ENCODE results near the gene DCUN1D2. TPM values are rescaled to one million over a fixed set of nuclear protein-coding genes. Genes with fewer than 3 reads are reported as not detected.

DCUN1D2 gene
- total RNA-seq, 1 donor from 2014 or later: 14.2 TPM

DNA sequence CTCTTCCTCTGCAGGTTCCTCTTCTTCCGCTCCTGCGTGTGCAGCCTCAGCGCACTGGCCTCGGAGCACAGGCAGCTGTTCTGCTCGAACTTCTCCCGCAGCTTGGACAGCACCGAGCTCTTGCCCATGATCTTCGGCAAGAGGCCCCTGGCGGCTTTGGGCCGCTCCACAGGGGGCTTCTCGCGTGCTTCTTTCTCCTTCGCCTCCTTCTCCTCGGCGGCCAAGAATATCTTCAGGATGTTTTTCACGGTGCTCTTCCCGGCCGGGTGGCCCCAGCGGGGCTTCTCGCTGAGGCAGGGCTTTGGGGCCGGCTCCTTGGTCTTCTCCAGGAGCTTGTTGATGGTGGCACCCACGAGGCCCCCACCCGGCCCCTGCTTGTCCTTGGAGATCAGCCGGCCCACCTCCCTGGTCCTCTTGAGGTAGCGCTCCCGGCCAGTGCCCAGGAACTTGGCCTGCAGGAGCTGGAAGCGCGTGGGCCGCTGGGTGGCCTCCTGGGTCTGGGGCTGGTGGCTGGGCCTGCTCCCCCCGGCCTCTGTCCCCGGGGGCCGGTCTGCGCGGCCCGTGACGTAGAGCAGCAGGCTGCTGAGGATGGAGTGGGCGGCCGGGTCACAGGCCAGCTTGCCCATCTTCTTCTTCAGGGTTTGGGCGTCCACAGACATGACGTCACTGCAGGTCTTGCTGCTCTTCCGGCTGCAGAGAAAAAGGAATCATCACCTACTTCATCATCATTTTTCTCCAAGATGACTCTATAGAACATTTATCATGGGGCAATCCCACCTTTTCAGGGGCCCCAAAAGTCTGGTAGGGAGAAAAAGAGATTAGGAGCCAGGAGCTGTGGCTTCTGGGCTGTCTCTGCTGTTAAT, 82.7 kb downstream of the DCUN1D2 start:
- no peak for FAIRE-seq
- no peak for TF ChIP-seq CTCF (IDR thresholded peaks at IDR 0.05; ENCODE audit: insufficient read depth, low read length, severe bottlenecking)
- Histone ChIP-seq H3K27me3 (ENCODE audit: control insufficient read depth, insufficient read depth, low read length) (no peaks in the 10 kb centered on the region), H3K4me3 (ENCODE audit: low read depth, low read length) (no peak overlapping the region), H3K36me3 (ENCODE audit: control insufficient read depth, insufficient read depth, low read length) (no peaks in the 10 kb centered on the region)
- no peak for DNase-seq (ENCODE audit: low read depth)

- Histone ChIP-seq H3K36me3 (ENCODE audit: control insufficient read depth, insufficient read depth, low read length) (no peaks in the 10 kb centered on the region), H3K4me3 (ENCODE audit: low read depth, low read length) (no peak overlapping the region), H3K27me3 (ENCODE audit: control insufficient read depth, insufficient read depth, low read length) (no peaks in the 10 kb centered on the region)
- FAIRE-seq (no peak), DNase-seq (ENCODE audit: low read depth) (no peak)
- no peak for TF ChIP-seq CTCF (IDR thresholded peaks at IDR 0.05; ENCODE audit: insufficient read depth, low read length, severe bottlenecking)
These were observed 83.4 kb downstream of the DCUN1D2 start for GRCh38 chr13:113407103-113407530.

DNA sequence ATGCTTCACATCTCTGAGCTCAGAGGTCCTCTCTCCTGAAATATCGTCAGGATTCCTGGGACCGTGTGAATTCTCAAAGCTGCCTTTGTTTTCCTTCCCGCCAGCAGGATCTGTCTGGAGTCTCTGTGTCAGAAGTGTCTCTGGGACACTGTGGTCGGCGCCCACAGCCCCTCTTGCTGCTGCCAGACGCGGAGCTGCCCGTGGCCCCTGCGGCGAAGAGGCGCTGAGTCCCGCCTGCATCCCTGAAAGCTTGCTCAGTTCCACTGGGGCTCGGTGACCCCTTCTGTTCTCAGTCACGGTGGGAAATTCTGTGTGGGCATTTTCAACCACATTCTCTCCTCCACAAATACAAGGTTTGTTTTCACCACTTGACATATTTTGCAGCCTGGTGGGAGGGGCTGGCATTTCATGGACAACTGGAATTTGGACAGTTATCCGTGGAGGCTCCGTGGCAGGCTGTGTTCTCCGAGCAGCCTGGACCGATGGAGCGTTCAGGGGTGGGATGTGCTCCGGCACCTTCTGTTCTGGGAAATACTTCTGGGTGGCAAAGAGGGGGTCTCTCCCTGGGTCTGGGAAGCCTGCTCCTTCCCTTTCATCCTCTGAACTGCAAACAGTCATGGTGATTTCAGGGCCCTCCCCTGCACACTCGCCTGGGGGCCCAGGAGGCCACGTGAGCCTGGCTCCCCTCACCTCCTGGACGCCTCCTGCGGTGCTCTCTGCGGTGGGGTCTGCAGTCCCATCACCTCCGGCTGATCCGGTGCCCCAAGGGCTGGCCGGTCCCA, 84.0 kb downstream of the DCUN1D2 start:
- H3K27me3 ChIP-seq (ENCODE audit: control insufficient read depth, insufficient read depth, low read length): no peaks in the 10 kb centered on the region
- no peak for TF ChIP-seq CTCF (IDR thresholded peaks at IDR 0.05; ENCODE audit: insufficient read depth, low read length, severe bottlenecking)
- DNase-seq (ENCODE audit: low read depth) (no peak), FAIRE-seq (no peak)
- no peaks in the 10 kb centered on the region for H3K36me3 ChIP-seq (ENCODE audit: control insufficient read depth, insufficient read depth, low read length)
- no peak overlapping the region for H3K4me3 ChIP-seq (ENCODE audit: low read depth, low read length)

Other genes with a start within 250 kb of the DCUN1D2 start
- 267 and 286 TPM in 2 replicates for gene LAMP1, start 193.5 kb downstream of the DCUN1D2 start, total RNA-seq
- gene GRTP1, start 126.6 kb downstream of the DCUN1D2 start, total RNA-seq: 7.6 and 9.3 TPM in 2 replicates
- 0.26 and 1.0 TPM in 2 replicates for gene ADPRHL1, start 37.2 kb downstream of the DCUN1D2 start, total RNA-seq
- gene TFDP1, start 94.0 kb upstream of the DCUN1D2 start, total RNA-seq: 32.6 and 35.8 TPM in 2 replicates
- not detected in 2 replicates for gene ATP4B, start 167.5 kb upstream of the DCUN1D2 start, total RNA-seq
- not detected in 2 replicates for gene GRK1, start 176.5 kb upstream of the DCUN1D2 start, total RNA-seq

Measured in bronchial epithelial cell (primary cell).